H1 (cell line): ENCODE measurements around the gene TRIM14. TPM values are rescaled to one million over a fixed set of nuclear protein-coding genes. Genes with fewer than 3 reads are reported as not detected.

ENCODE experiments used
- CTCF ChIA-PET: fragments of 300-600 bp; sonication (Branson Sonifier 250); formaldehyde crosslinking; loops from one replicate; lab custom pipeline; 2021; ENCODE audit not compliant: partially characterized antibody; lab: Charles Lee
- POLR2A ChIA-PET: fragments of 300-600 bp; sonication (Branson Sonifier 250); formaldehyde crosslinking; loops from one replicate; lab custom pipeline; 2021; ENCODE audit warnings: inconsistent platforms; ENCODE audit not compliant: partially characterized antibody; lab: Charles Lee
- DNase-seq, 2 experiments: peaks; one replicate each; pipeline versions ENCODE4 v3.0.0 to v3.0.0-alpha.2; 2010 to 2022; ENCODE audit warnings: low spot score in 2 of 2, low read depth in 1 of 2, mixed read lengths in 1 of 2
- FAIRE-seq: peaks from 2 replicates; lab custom pipeline; 2011; peaks lifted over from hg19 to GRCh38; lab: Jason Lieb, UNC
- H2AFZ ChIP-seq: 2 replicates; pipeline ENCODE4 v1.8.1; 2012; ENCODE audit warnings: low read length, inconsistent platforms
- H2AK5ac ChIP-seq: 2 replicates; pipeline ENCODE4 v1.6.1; 2013; ENCODE audit warnings: low read depth, low read length
- H2BK120ac ChIP-seq: replicated peaks from 2 replicates; pipeline ENCODE3; 2013; ENCODE audit warnings: low read depth, low read length, inconsistent platforms
- H2BK12ac ChIP-seq: 2 replicates; pipeline ENCODE4 v1.6.1; 2013; ENCODE audit warnings: low read depth, low read length
- H2BK15ac ChIP-seq: 2 replicates; pipeline ENCODE4 v1.6.1; 2013; ENCODE audit warnings: low read length
- H2BK20ac ChIP-seq: 2 replicates; pipeline ENCODE4 v1.6.1; 2013; ENCODE audit warnings: low read length
- H2BK5ac ChIP-seq: 2 replicates; pipeline ENCODE4 v1.6.1; 2013; ENCODE audit warnings: low read depth, low read length
- H3K14ac ChIP-seq: 2 replicates; pipeline ENCODE4 v1.6.1; 2013; ENCODE audit warnings: inconsistent platforms; ENCODE audit not compliant: insufficient read length
- H3K18ac ChIP-seq: 2 replicates; pipeline ENCODE4 v1.6.1; 2013; ENCODE audit warnings: low read length; ENCODE audit errors: extremely low read depth
- H3K23ac ChIP-seq: 2 replicates; pipeline ENCODE4 v1.6.1; 2013; ENCODE audit warnings: inconsistent platforms; ENCODE audit not compliant: insufficient read length
- H3K23me2 ChIP-seq: 2 replicates; pipeline ENCODE4 v1.6.1; 2013; ENCODE audit warnings: low read depth, low read length
- H3K27ac ChIP-seq: 2 replicates; pipeline ENCODE4 v1.6.1; 2011; ENCODE audit warnings: low read depth, low read length, inconsistent platforms
- H3K27me3 ChIP-seq, 4 experiments: replicated peaks in 1 of 4; 1 replicate in 1 of 4; 2 replicates in 3 of 4; pipeline versions ENCODE4 v1.6.1 to v1.8.1; 2011 to 2013; ENCODE audit warnings: low read length in 3 of 4, mild to moderate bottlenecking in 3 of 4, inconsistent platforms in 2 of 4, mixed read lengths in 2 of 4, moderate library complexity in 1 of 4; ENCODE audit not compliant: control insufficient read depth in 3 of 4, insufficient read depth in 3 of 4; ENCODE audit errors: extremely low read depth in 1 of 4
- H3K36me3 ChIP-seq, 4 experiments: 2 replicates each; pipeline versions ENCODE4 v1.6.1 to v1.8.1; 2011 to 2013; ENCODE audit warnings: mild to moderate bottlenecking in 4 of 4, low read length in 3 of 4, moderate library complexity in 2 of 4, control low read depth in 1 of 4, inconsistent platforms in 1 of 4; ENCODE audit not compliant: insufficient read depth in 4 of 4, control insufficient read depth in 2 of 4
- H3K4ac ChIP-seq: replicated peaks from 2 replicates; pipeline ENCODE3; 2013; ENCODE audit warnings: low read length, low read depth, mixed read lengths, inconsistent platforms; ENCODE audit not compliant: insufficient read length
- H3K4me1 ChIP-seq, 4 experiments: replicated peaks in 1 of 4; 1 replicate in 1 of 4; 2 replicates in 3 of 4; pipeline versions ENCODE4 v1.6.1 to v1.8.1; 2011 to 2013; ENCODE audit warnings: low read length in 3 of 4, inconsistent platforms in 2 of 4, mixed read lengths in 1 of 4; ENCODE audit not compliant: insufficient read depth in 4 of 4, control insufficient read depth in 3 of 4
- H3K4me2 ChIP-seq, 2 experiments: 2 replicates each; pipeline versions ENCODE4 v1.6.1 to v1.8.1; 2011 to 2013; ENCODE audit warnings: low read depth in 2 of 2, low read length in 2 of 2, control low read depth in 1 of 2, inconsistent platforms in 1 of 2, mild to moderate bottlenecking in 1 of 2; ENCODE audit not compliant: insufficient read depth in 1 of 2
- H3K4me3 ChIP-seq, 4 experiments: fragments of 200-600, 300-600 bp in 1 of 4; sonication (generic), shearing (Covaris generic), sonication (Bioruptor Twin) in 1 of 4; 2 replicates each; pipeline versions ENCODE4 v1.5.1 to v1.8.1; 2011 to 2016; ENCODE audit warnings: low read length in 4 of 4, low read depth in 3 of 4, control low read depth in 2 of 4, inconsistent platforms in 2 of 4, mild to moderate bottlenecking in 2 of 4, mixed read lengths in 1 of 4, moderate library complexity in 1 of 4; ENCODE audit not compliant: insufficient read depth in 2 of 4; ENCODE audit errors: extremely low read depth in 1 of 4
- H3K56ac ChIP-seq: replicated peaks from 2 replicates; pipeline ENCODE3; 2013; ENCODE audit warnings: low read depth, mild to moderate bottlenecking, mixed read lengths, low read length, inconsistent platforms; ENCODE audit not compliant: insufficient read length
- H3K79me1 ChIP-seq: 2 replicates; pipeline ENCODE4 v1.6.1; 2013; ENCODE audit warnings: low read depth, low read length, control low read depth
- H3K79me2 ChIP-seq, 2 experiments: 2 replicates each; pipeline versions ENCODE4 v1.6.1 to v1.8.1; 2012 to 2013; ENCODE audit warnings: low read length in 2 of 2, mild to moderate bottlenecking in 2 of 2, inconsistent platforms in 1 of 2; ENCODE audit not compliant: insufficient read depth in 2 of 2, control insufficient read depth in 1 of 2
- H3K9ac ChIP-seq, 4 experiments: replicated peaks in 1 of 4; 1 replicate in 1 of 4; 2 replicates in 3 of 4; pipeline versions ENCODE4 v1.6.1 to v1.8.1; 2011 to 2013; ENCODE audit warnings: low read depth in 3 of 4, low read length in 3 of 4, control low read depth in 2 of 4, mild to moderate bottlenecking in 2 of 4, moderate library complexity in 2 of 4, inconsistent platforms in 1 of 4; ENCODE audit errors: extremely low read depth in 1 of 4
- H3K9me3 ChIP-seq, 2 experiments: 2 replicates each; pipeline versions ENCODE4 v1.6.1 to v1.8.1; 2012 to 2013; ENCODE audit warnings: mild to moderate bottlenecking in 2 of 2, moderate library complexity in 2 of 2, control low read depth in 1 of 2, inconsistent platforms in 1 of 2, low read depth in 1 of 2, low read length in 1 of 2, mixed read lengths in 1 of 2; ENCODE audit not compliant: insufficient read depth in 2 of 2
- H4K20me1 ChIP-seq, 2 experiments: replicated peaks in 1 of 2; 2 replicates each; pipeline versions ENCODE3 to v1.8.1; 2011 to 2013; ENCODE audit warnings: inconsistent platforms in 2 of 2, low read length in 2 of 2, mild to moderate bottlenecking in 1 of 2; ENCODE audit not compliant: insufficient read depth in 2 of 2, control insufficient read depth in 1 of 2
- H4K5ac ChIP-seq: 2 replicates; pipeline ENCODE4 v1.6.1; 2013; ENCODE audit warnings: low read length, low read depth, mixed read lengths, inconsistent platforms; ENCODE audit not compliant: insufficient read length
- H4K8ac ChIP-seq: 2 replicates; pipeline ENCODE4 v1.8.0; 2013; ENCODE audit warnings: mild to moderate bottlenecking, moderate library complexity, low read length, inconsistent platforms; ENCODE audit not compliant: insufficient read depth; ENCODE audit errors: extremely low read depth
- H4K91ac ChIP-seq: replicated peaks from 2 replicates; pipeline ENCODE3; 2013; ENCODE audit warnings: low read length, mixed read lengths, inconsistent platforms; ENCODE audit not compliant: insufficient read length
- ASH2L ChIP-seq: fragments of 200-600, 300-600 bp; sonication (generic); IDR thresholded peaks from one replicate; pipeline ENCODE4 v1.7.1; 2017; ENCODE audit warnings: low read length
- CEBPB ChIP-seq: IDR thresholded peaks from 2 replicates; pipeline ENCODE4 v1.6.1; 2012; ENCODE audit warnings: low read depth, low read length
- GTF2F1 ChIP-seq: IDR thresholded peaks from 2 replicates; pipeline ENCODE4 v1.6.1; 2012; ENCODE audit warnings: low read depth, low read length, improper control_type of control experiment, borderline replicate concordance
- KDM5A ChIP-seq: fragments of 200-600 bp; IDR thresholded peaks from 2 replicates; pipeline ENCODE4 v1.7.1; 2012; ENCODE audit warnings: mild to moderate bottlenecking, low read length, inconsistent platforms, mixed read lengths
- NANOG ChIP-seq: IDR thresholded peaks from 2 replicates; pipeline ENCODE4 v1.6.1; 2011; ENCODE audit warnings: low read length, low read depth, mild to moderate bottlenecking, inconsistent platforms; ENCODE audit not compliant: insufficient read depth, poor library complexity, severe bottlenecking
- POU5F1 ChIP-seq: IDR thresholded peaks from 2 replicates; pipeline ENCODE4 v1.6.1; 2011; ENCODE audit warnings: low read depth, mild to moderate bottlenecking, low read length, moderate library complexity
- RAD21 ChIP-seq, 2 experiments: IDR thresholded peaks in 1 of 2; conservative IDR thresholded peaks in 1 of 2; 2 replicates each; pipeline ENCODE4 v1.6.1; 2011; ENCODE audit warnings: low read depth in 2 of 2, low read length in 2 of 2, improper control_type of control experiment in 1 of 2, inconsistent platforms in 1 of 2, mild to moderate bottlenecking in 1 of 2, moderate library complexity in 1 of 2
- RNF2 ChIP-seq: fragments of 200-900, 300-1000 bp; sonication (generic); IDR thresholded peaks from 2 replicates; pipeline ENCODE4 v1.7.1; 2016; ENCODE audit warnings: borderline replicate concordance, low read depth, mild to moderate bottlenecking, antibody characterized with exemption, low read length; ENCODE audit not compliant: poor library complexity, severe bottlenecking; ENCODE audit errors: missing control alignments
- SIX5 ChIP-seq: IDR thresholded peaks from 2 replicates; pipeline ENCODE4 v1.6.1; 2011; ENCODE audit warnings: mild to moderate bottlenecking, low read depth, low read length
- SP1 ChIP-seq: IDR thresholded peaks from 2 replicates; pipeline ENCODE4 v1.6.1; 2011; ENCODE audit warnings: low read depth, low read length
- SP2 ChIP-seq: IDR thresholded peaks from 2 replicates; pipeline ENCODE4 v1.6.1; 2012; ENCODE audit warnings: mild to moderate bottlenecking, low read length, inconsistent platforms
- SUZ12 ChIP-seq: fragments of 200-600 bp; sonication (generic); IDR thresholded peaks from 2 replicates; pipeline ENCODE4 v1.6.1; 2012; ENCODE audit warnings: mild to moderate bottlenecking, inconsistent platforms, low read length, moderate library complexity, mixed read lengths
- WGBS, 2 experiments: shearing (Covaris generic) in 1 of 2; methylation state at CpG; one replicate each; pipeline versions ENCODE4 v1.1.6 to v1.1.7; 2013 to 2015; ENCODE audit warnings: low lambda C conversion rate in 2 of 2, mixed read lengths in 2 of 2, inconsistent platforms in 1 of 2, low coverage in 1 of 2, missing lambda C conversion rate in 1 of 2; ENCODE audit not compliant: insufficient replicate concordance in 2 of 2, insufficient coverage in 1 of 2, insufficient read length in 1 of 2; ENCODE audit errors: extremely low coverage in 1 of 2, missing lambda C conversion rate in 1 of 2; 5-methylcytosine and 5-hydroxymethylcytosine counted together
- polyA plus RNA-seq, 7 experiments: library from polyadenylated mRNA; depleted of rRNA in 3 of 7; stranded (reverse) in 5 of 7; unstranded in 2 of 7; fragments of >200 nt in 5 of 7; fragments of 200-250 nt in 2 of 7; gene quantifications; 1 replicate in 5 of 7; 2 replicates in 1 of 7; 4 replicates in 1 of 7; pipeline versions ENCODE4 v1.2.1 to v1.2.3, GENCODE V29; 2011 to 2013; ENCODE audit warnings: missing spikeins in 2 of 7, mixed read lengths in 2 of 7
- total RNA-seq: library from RNA; stranded (reverse); fragmentation: NEBNext Ultra II Directional; extraction: Animal tissue kit (Norgen Biotek cat#: 25700); gene quantifications from 2 replicates; pipeline ENCODE4 v1.2.1, GENCODE V29; 2021

The TRIM14 gene
- total and polyA plus RNA-seq, 2 of the 8 experiments (the other 6 are each of a cell fraction or from before 2014, with no cell fraction given) = 9.2 to 19.4 TPM

GRCh38 chr9:98134702-98135557 is 15.9 kb upstream of the TRIM14 start:
- H4K20me1 ChIP-seq = peaks cover 0 to 1% of the 10 kb centered on the region in 2 experiments
- no peak overlapping the region for H3K4ac ChIP-seq
- no peak overlapping the region for H3K18ac ChIP-seq
- H2AK5ac ChIP-seq = no peak overlapping the region
- no peak overlapping the region for H3K56ac ChIP-seq
- no peak overlapping the region for H2BK12ac ChIP-seq
- no peak overlapping the region for H2BK120ac ChIP-seq
- H3K9ac ChIP-seq = no peak overlapping the region
- 90% methylated on average over 12 of the region's 12 CpGs; no CpG with 5 or more reads in 1 of the 2 experiments for whole genome bisulfite sequencing, 2 experiments
- FAIRE-seq = no peak
- H2BK15ac ChIP-seq = no peak overlapping the region
- H3K4me1 ChIP-seq = peaks cover 0 to 11% (median 0%) of the 10 kb centered on the region in 4 experiments; a peak in 2 of 7 replicates
- no peak for DNase-seq
- H4K91ac ChIP-seq = no peak overlapping the region
- no peaks in the 10 kb centered on the region for H3K27me3 ChIP-seq
- H3K23me2 ChIP-seq = no peaks in the 10 kb centered on the region
- no peak overlapping the region for H3K4me3 ChIP-seq
- peaks cover 0 to 4% (median 0%) of the 10 kb centered on the region in 4 experiments; a peak in 1 of 8 replicates for H3K36me3 ChIP-seq
- no peak overlapping the region for H3K23ac ChIP-seq
- H3K4me2 ChIP-seq = no peak overlapping the region
- H2BK5ac ChIP-seq = no peak overlapping the region
- no peaks in the 10 kb centered on the region for H3K79me2 ChIP-seq
- no peak overlapping the region for H3K27ac ChIP-seq
- ChIA-PET POLR2A (no interaction called here), CTCF (interaction anchor here (0.9 to 1.6 kb wide), 4 partner anchors 8 to 170 kb away, joined by 3 to 5 read pairs (median 4); partner anchors contain the start of gene TRIM14)
- H2AFZ ChIP-seq = no peak overlapping the region
- no peak overlapping the region for H2BK20ac ChIP-seq
- no peak overlapping the region for H3K14ac ChIP-seq
- H4K5ac ChIP-seq = no peak overlapping the region
- no peaks in the 10 kb centered on the region for H3K79me1 ChIP-seq
- H4K8ac ChIP-seq = no peak overlapping the region
- H3K9me3 ChIP-seq = no peaks in the 10 kb centered on the region
- TF ChIP-seq RNF2 (no peak), CEBPB (no peak), GTF2F1 (no peak), POU5F1 (no peak), SUZ12 (no peak), SP2 (no peak), ASH2L (no peak), SIX5 (no peak), SP1 (no peak), NANOG (no peak), KDM5A (no peak), RAD21 (IDR thresholded peaks at IDR 0.05 in 1 of 2, conservative IDR thresholded peaks at IDR 0.05 in 1 of 2; ENCODE audit: low read depth in 2 of 2, low read length in 2 of 2) (no peak)
